ENCODE data around the gene ZCCHC9.

GRCh38 chr5:81300921-81301270 is 491 bp upstream of the ZCCHC9 start:
- TF ChIP-seq CTCF (IDR thresholded peaks at IDR 0.05), result no peak
- TF ChIP-seq POLR2A (IDR thresholded peaks at IDR 0.05), result no peak

Data from sigmoid colon (tissue), 3 donors.